Osteoblast (primary cell): ENCODE measurements around the gene NOL9. TPM values are rescaled to one million over a fixed set of nuclear protein-coding genes. Genes with fewer than 3 reads are reported as not detected.

Experiments used
- DNase-seq: peaks from one replicate; pipeline ENCODE4 v3.0.0; 2011; ENCODE audit warnings: low spot score, mixed read lengths; ENCODE audit not compliant: insufficient read length; ENCODE audit errors: missing footprints
- H2AFZ ChIP-seq: 2 replicates; pipeline ENCODE4 v1.6.0; 2011; ENCODE audit warnings: mild to moderate bottlenecking, low read length
- H3K27ac ChIP-seq: 2 replicates; pipeline ENCODE4 v1.5.1; 2011; ENCODE audit warnings: mild to moderate bottlenecking, low read depth, low read length, moderate library complexity
- H3K27me3 ChIP-seq: 2 replicates; pipeline ENCODE4 v1.6.0; 2012; ENCODE audit warnings: mild to moderate bottlenecking, control low read depth, inconsistent platforms, low read length, moderate library complexity; ENCODE audit not compliant: insufficient read depth
- H3K36me3 ChIP-seq: 2 replicates; pipeline ENCODE4 v1.5.1; 2011; ENCODE audit warnings: mild to moderate bottlenecking, low read length, control low read depth, moderate library complexity; ENCODE audit not compliant: insufficient read depth
- H3K4me1 ChIP-seq: 2 replicates; pipeline ENCODE4 v1.5.1; 2011; ENCODE audit warnings: mild to moderate bottlenecking, low read length, control low read depth, moderate library complexity; ENCODE audit not compliant: insufficient read depth
- H3K4me2 ChIP-seq: 2 replicates; pipeline ENCODE4 v1.6.0; 2011; ENCODE audit warnings: mild to moderate bottlenecking, low read length; ENCODE audit not compliant: insufficient read depth
- H3K4me3 ChIP-seq: fragments of 200-600 bp; sonication (generic); 3 replicates; pipeline ENCODE4 v1.5.1; 2012; ENCODE audit warnings: mild to moderate bottlenecking, low read length, inconsistent platforms; ENCODE audit not compliant: insufficient read depth
- H3K79me2 ChIP-seq: 2 replicates; pipeline ENCODE4 v1.6.0; 2012; ENCODE audit warnings: mild to moderate bottlenecking, low read length, control low read depth, inconsistent platforms; ENCODE audit not compliant: insufficient read depth
- H3K9me3 ChIP-seq: 2 replicates; pipeline ENCODE4 v1.5.1; 2011; ENCODE audit warnings: low read depth, low read length, control low read depth
- H4K20me1 ChIP-seq: 2 replicates; pipeline ENCODE4 v1.6.0; 2012; ENCODE audit warnings: mild to moderate bottlenecking, low read length, control low read depth; ENCODE audit not compliant: insufficient read depth
- total RNA-seq: library from RNA; depleted of rRNA; stranded (reverse); fragments of >200 nt; gene quantifications from 2 replicates; pipeline ENCODE4 v1.2.3, GENCODE V29; 2012
- TF ChIP-seq, protein P1 (sequence below): IDR thresholded peaks from 2 replicates; pipeline ENCODE4 v1.5.1; 2011; ENCODE audit warnings: mild to moderate bottlenecking, low read depth, low read length, moderate library complexity; ENCODE audit errors: extremely low read depth

Gene NOL9
- total RNA-seq, 1 donor: 31.1 TPM

DNA sequence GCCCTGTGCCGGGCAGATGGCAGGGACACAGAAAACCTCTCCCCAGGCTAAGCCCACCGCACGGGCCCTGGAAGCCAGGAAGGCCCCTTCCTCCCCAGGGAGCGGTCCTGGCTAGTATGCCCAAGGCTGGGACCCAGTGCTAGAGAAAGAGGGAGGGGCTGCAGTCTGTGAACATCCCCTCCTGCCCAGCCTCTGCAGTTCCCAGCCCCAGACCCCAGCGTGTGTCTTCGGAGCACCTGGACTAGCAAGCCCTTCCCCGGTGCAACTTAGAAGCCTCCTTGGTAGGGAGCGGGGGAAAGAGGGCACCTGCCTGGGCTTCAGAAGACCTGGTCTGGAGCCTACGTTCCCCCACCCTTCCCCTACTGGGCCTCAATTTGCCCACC, 64.9 kb downstream of the NOL9 start:
- no peak overlapping the region for H2AFZ ChIP-seq

DNA sequence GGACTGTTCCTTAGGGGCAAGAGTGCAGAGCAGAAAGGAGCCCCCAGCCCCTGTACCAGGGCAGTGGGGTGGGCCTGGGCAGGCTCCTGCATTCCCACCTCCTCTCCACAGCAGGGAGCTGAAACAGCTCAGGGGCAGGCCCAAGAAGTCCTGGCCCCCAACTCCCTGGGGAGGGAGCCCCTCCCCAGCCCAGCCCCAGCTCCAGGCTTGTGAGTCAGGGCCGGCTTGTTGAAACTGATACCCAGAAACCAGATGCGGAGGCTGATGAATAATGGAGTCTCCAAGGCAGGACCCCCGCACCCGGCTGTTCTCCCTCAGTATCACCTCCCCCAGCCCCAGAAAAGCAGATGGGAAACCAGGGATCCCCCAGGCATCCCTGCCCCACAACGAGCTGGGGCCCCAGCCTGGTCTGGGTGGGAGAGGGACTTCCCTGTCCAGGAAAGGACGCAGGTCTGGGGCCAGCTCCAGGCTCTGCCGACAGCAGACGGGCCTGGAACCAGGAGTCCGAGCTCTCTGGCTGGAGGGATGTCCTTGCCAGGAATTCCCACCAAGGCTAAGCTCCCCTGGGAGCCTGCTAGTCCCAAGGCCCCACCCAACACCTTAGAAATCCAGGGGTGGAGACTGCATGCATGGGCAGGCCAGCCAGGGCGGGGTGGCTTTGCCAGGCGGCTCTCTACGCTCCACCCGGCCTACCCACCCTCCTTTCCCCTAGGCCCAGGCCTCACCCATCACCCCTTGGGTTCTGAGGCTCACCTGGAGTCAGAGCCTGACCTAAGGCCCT, 65.5 kb downstream of the NOL9 start:
- H3K9me3 ChIP-seq: no peaks in the 10 kb centered on the region
- no peak overlapping the region for H2AFZ ChIP-seq
- no peak overlapping the region for H3K4me2 ChIP-seq
- DNase-seq: no peak
- TF ChIP-seq, protein P1, sequence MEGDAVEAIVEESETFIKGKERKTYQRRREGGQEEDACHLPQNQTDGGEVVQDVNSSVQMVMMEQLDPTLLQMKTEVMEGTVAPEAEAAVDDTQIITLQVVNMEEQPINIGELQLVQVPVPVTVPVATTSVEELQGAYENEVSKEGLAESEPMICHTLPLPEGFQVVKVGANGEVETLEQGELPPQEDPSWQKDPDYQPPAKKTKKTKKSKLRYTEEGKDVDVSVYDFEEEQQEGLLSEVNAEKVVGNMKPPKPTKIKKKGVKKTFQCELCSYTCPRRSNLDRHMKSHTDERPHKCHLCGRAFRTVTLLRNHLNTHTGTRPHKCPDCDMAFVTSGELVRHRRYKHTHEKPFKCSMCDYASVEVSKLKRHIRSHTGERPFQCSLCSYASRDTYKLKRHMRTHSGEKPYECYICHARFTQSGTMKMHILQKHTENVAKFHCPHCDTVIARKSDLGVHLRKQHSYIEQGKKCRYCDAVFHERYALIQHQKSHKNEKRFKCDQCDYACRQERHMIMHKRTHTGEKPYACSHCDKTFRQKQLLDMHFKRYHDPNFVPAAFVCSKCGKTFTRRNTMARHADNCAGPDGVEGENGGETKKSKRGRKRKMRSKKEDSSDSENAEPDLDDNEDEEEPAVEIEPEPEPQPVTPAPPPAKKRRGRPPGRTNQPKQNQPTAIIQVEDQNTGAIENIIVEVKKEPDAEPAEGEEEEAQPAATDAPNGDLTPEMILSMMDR: no peak
- H3K4me1 ChIP-seq: peaks cover 26% of the 10 kb centered on the region
- H3K36me3 ChIP-seq: no peaks in the 10 kb centered on the region
- H3K27ac ChIP-seq: no peak overlapping the region
- H3K4me3 ChIP-seq: no peak overlapping the region
- peaks cover 25% of the 10 kb centered on the region for H4K20me1 ChIP-seq
- peaks cover 3% of the 10 kb centered on the region for H3K79me2 ChIP-seq
- peaks cover 3% of the 10 kb centered on the region for H3K27me3 ChIP-seq

More for the DNA sequence above, 64.9 kb downstream of the NOL9 start:
- Histone ChIP-seq H3K36me3 (no peaks in the 10 kb centered on the region), H3K4me2 (peak overlapping the region; percentile 97), H3K27me3 (peaks cover 3% of the 10 kb centered on the region), H3K9me3 (no peaks in the 10 kb centered on the region), H3K27ac (no peak overlapping the region), H4K20me1 (peaks cover 25% of the 10 kb centered on the region), H3K4me3 (no peak overlapping the region), H3K4me1 (peaks cover 26% of the 10 kb centered on the region), H3K79me2 (peaks cover 3% of the 10 kb centered on the region)
- no peak for DNase-seq
- TF ChIP-seq, protein P1: no peak

DNA sequence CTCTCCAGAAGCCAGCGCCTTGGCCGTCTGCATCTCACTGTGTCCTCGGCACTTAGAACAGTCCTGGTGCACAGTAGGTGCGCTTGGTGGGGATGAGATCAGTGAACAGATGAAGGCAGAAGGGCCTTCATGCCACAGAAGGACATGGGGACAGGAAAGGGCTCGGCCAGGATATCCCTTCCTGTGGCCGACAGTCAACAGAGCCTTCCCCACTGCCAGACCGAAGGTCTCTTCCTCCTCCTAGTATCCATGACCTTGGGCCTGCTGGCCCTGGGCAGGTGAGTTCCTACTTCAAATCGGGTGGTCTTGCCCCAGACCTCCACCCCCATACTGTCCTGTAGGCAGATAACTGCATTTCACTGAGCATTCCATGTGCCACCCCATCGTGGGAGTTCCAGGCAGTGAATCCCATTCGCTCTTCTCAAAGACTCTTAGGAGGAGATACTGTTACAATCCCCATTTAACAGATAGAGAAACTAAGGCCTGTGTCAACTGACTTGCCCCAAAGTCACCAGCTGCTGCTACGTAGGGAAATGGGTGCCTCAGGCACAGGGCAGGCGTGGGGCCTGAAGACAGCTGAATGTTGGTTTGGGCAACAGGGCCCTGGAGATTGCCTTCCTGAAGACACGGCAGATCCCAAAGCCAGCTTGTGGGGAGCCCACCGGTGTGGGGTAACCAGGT, 66.4 kb downstream of the NOL9 start:
- no peak overlapping the region for H3K4me3 ChIP-seq
- H3K79me2 ChIP-seq: peaks cover 3% of the 10 kb centered on the region
- no peak overlapping the region for H2AFZ ChIP-seq
- H3K27me3 ChIP-seq: peaks cover 3% of the 10 kb centered on the region
- no peak overlapping the region for H3K27ac ChIP-seq
- TF ChIP-seq, protein P1: no peak
- H3K4me1 ChIP-seq: peaks cover 26% of the 10 kb centered on the region
- no peaks in the 10 kb centered on the region for H3K36me3 ChIP-seq
- no peak overlapping the region for H3K4me2 ChIP-seq
- H4K20me1 ChIP-seq: peaks cover 25% of the 10 kb centered on the region
- no peaks in the 10 kb centered on the region for H3K9me3 ChIP-seq
- no peak for DNase-seq

DNA sequence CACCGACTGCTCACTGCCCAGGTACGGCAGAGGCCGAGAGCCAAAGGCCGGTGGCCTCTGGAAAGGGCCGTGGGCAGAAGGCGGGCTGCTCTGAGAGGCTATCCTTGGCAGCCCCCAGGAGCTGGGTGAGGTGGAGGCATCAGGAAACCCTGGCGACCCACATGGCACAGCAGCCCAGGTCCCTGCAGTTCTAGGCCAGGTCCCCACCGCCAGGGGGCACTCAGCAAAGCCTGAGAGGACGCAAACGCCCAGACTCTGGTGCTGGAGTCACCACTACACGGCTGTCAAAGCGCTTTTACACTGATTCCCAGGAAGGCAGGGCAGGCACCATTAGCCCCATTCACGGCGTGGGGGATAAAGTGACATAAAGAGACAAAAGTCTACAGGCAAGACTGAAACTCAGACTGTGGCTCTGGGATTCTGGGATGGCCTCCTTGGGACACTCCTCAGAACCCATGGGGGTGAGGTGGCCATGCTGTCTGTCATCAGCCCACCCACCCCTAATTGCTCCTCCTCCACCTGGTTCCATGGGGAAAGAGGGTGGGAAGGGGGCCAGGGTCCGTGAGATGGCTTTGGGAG, 67.8 kb downstream of the NOL9 start:
- TF ChIP-seq, protein P1: peak; percentile 88
- Histone ChIP-seq H3K36me3 (no peaks in the 10 kb centered on the region), H3K27ac (no peak overlapping the region), H3K9me3 (no peaks in the 10 kb centered on the region), H3K4me2 (peak overlapping the region; percentile 63), H4K20me1 (peaks cover 30% of the 10 kb centered on the region), H3K4me3 (no peak overlapping the region), H3K27me3 (peaks cover 3% of the 10 kb centered on the region), H3K4me1 (peaks cover 17% of the 10 kb centered on the region), H2AFZ (no peak overlapping the region), H3K79me2 (peaks cover 3% of the 10 kb centered on the region)
- DNase-seq: peak; percentile 100
